Caco-2 (cell line): Measurements from ENCODE around the gene IGF2BP3. TPM values are rescaled to one million over a fixed set of nuclear protein-coding genes. Genes with fewer than 3 reads are reported as not detected.

ENCODE experiments used
- BruUV-seq: library from RNA; stranded (reverse); fragments of 400-500 nt; replicated peaks from 2 replicates; lab custom pipeline; 2021; lab: Mats Ljungman, UMichigan
- CTCF ChIA-PET: fragments of 300-600 bp; sonication (Branson Sonifier 250); formaldehyde crosslinking; loops from one replicate; lab custom pipeline; 2022; ENCODE audit warnings: antibody characterized with exemption; lab: Charles Lee
- POLR2A ChIA-PET: fragments of 300-600 bp; sonication (Branson Sonifier 250); formaldehyde crosslinking; loops from one replicate; lab custom pipeline; 2022; ENCODE audit warnings: antibody characterized with exemption; lab: Charles Lee
- DNase-seq, 2 experiments: peaks; one replicate each; pipeline versions ENCODE4 v3.0.0 to v3.0.0-alpha.2; 2020 to 2022
- H3K27me3 ChIP-seq: replicated peaks from 2 replicates; pipeline ENCODE4 v1.6.0; 2011; ENCODE audit warnings: low read length; ENCODE audit not compliant: control insufficient read depth, insufficient read depth
- H3K36me3 ChIP-seq: 2 replicates; pipeline ENCODE4 v1.5.1; 2011; ENCODE audit warnings: low read length; ENCODE audit not compliant: control insufficient read depth, insufficient read depth
- H3K4me1 ChIP-seq: fragments of 250-450 bp; sonication (Bioruptor Pico); 2 replicates; pipeline ENCODE4 v1.5.1; 2020; ENCODE audit warnings: mild to moderate bottlenecking
- H3K4me3 ChIP-seq: 2 replicates; pipeline ENCODE4 v1.5.1; 2011; ENCODE audit warnings: low read depth, mild to moderate bottlenecking, control low read depth, low read length
- H3K9me3 ChIP-seq: fragments of 250-450 bp; sonication (Bioruptor Pico); 2 replicates; pipeline ENCODE4 v1.5.1; 2020; ENCODE audit warnings: mild to moderate bottlenecking, moderate library complexity
- H3K27ac Mint-ChIP-seq: one replicate; pipeline ENCODE4 v1.8.0; 2022; ENCODE audit warnings: mixed read lengths; ENCODE audit not compliant: unreplicated experiment
- H3K27me3 Mint-ChIP-seq: one replicate; pipeline ENCODE4 v1.8.0; 2022; ENCODE audit warnings: mixed read lengths; ENCODE audit not compliant: insufficient read depth, unreplicated experiment
- H3K36me3 Mint-ChIP-seq: one replicate; pipeline ENCODE4 v1.8.0; 2022; ENCODE audit warnings: mild to moderate bottlenecking, mixed read lengths; ENCODE audit not compliant: insufficient read depth, unreplicated experiment
- H3K4me1 Mint-ChIP-seq: one replicate; pipeline ENCODE4 v1.8.0; 2022; ENCODE audit warnings: low read depth, mixed read lengths; ENCODE audit not compliant: unreplicated experiment
- H3K4me3 Mint-ChIP-seq: one replicate; pipeline ENCODE4 v1.8.0; 2022; ENCODE audit warnings: mild to moderate bottlenecking, moderate library complexity, mixed read lengths; ENCODE audit not compliant: unreplicated experiment
- H3K9me3 Mint-ChIP-seq: one replicate; pipeline ENCODE4 v1.8.0; 2022; ENCODE audit warnings: mixed read lengths; ENCODE audit not compliant: unreplicated experiment
- intact Hi-C: fragments of 100-400 bp; cut with micrococcal nuclease; formaldehyde crosslinking; loops from one replicate; pipeline ENCODE4 v1.10.0; 2022; ENCODE audit not compliant: unreplicated experiment
- total RNA-seq: library from RNA; stranded (reverse); gene quantifications from 2 replicates; pipeline ENCODE4 v1.2.3, GENCODE V29; 2022
- TF ChIP-seq, protein P1 (sequence below), 2 experiments: fragments of 200-600 bp in 1 of 2; IDR thresholded peaks; 1 replicate in 1 of 2; 2 replicates in 1 of 2; pipeline versions ENCODE4 v1.5.1 to v1.8.0; 2011 to 2022; ENCODE audit warnings: antibody characterized with exemption in 1 of 2, control low read depth in 1 of 2, inconsistent platforms in 1 of 2, low read depth in 1 of 2, low read length in 1 of 2, mild to moderate bottlenecking in 1 of 2, moderate library complexity in 1 of 2; ENCODE audit not compliant: insufficient read depth in 1 of 2, severe bottlenecking in 1 of 2, unreplicated experiment in 1 of 2

Gene IGF2BP3
- total RNA-seq, 1 experiment from 2014 or later = 127 TPM

DNA sequence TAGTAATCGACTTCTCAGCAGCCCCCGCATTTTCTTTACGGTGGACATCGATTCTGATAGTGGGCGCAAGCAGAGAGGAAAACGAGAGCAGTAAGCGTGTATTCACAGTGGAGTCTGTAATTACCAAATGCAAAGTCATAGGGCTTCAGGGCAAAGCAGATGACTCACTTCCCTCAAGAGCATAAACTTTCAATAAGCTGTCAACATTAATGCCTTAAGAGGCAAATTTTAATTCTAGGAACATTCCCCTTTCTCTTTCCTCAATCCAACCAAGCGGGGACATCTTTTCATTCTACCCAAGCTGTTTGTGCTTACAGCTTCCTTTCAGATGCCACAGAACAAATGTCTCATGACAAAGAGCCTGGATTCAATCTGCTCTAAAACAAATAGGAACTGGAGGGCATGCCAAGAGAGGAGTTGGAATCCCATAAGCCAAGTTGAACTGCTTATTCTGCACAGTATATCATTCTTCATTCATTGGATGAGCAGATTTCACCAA lies 122.6 kb downstream of the IGF2BP3 start:
- H3K4me1 ChIP-seq = no peaks in the 10 kb centered on the region
- H3K4me3 ChIP-seq = no peak overlapping the region
- no peak for DNase-seq
- intact Hi-C loops = no loop called here
- Mint-ChIP-seq H3K36me3 (peaks cover 84% of the 10 kb centered on the region), H3K9me3 (no peaks in the 10 kb centered on the region), H3K4me1 (peaks cover 7% of the 10 kb centered on the region), H3K4me3 (no peak overlapping the region), H3K27ac (no peak overlapping the region), H3K27me3 (no peaks in the 10 kb centered on the region)
- BruUV-seq = no TSS peak
- TF ChIP-seq, protein P1, sequence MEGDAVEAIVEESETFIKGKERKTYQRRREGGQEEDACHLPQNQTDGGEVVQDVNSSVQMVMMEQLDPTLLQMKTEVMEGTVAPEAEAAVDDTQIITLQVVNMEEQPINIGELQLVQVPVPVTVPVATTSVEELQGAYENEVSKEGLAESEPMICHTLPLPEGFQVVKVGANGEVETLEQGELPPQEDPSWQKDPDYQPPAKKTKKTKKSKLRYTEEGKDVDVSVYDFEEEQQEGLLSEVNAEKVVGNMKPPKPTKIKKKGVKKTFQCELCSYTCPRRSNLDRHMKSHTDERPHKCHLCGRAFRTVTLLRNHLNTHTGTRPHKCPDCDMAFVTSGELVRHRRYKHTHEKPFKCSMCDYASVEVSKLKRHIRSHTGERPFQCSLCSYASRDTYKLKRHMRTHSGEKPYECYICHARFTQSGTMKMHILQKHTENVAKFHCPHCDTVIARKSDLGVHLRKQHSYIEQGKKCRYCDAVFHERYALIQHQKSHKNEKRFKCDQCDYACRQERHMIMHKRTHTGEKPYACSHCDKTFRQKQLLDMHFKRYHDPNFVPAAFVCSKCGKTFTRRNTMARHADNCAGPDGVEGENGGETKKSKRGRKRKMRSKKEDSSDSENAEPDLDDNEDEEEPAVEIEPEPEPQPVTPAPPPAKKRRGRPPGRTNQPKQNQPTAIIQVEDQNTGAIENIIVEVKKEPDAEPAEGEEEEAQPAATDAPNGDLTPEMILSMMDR (IDR thresholded peaks at IDR 0.05; ENCODE audit: insufficient read depth in 1 of 2, low read depth in 1 of 2, low read length in 1 of 2, severe bottlenecking in 1 of 2, unreplicated experiment in 1 of 2) = no peak
- ChIA-PET POLR2A (no interaction called here), CTCF (no interaction called here)
- H3K9me3 ChIP-seq = no peaks in the 10 kb centered on the region
- peaks cover 2% of the 10 kb centered on the region for H3K36me3 ChIP-seq
- H3K27me3 ChIP-seq = no peaks in the 10 kb centered on the region

DNA sequence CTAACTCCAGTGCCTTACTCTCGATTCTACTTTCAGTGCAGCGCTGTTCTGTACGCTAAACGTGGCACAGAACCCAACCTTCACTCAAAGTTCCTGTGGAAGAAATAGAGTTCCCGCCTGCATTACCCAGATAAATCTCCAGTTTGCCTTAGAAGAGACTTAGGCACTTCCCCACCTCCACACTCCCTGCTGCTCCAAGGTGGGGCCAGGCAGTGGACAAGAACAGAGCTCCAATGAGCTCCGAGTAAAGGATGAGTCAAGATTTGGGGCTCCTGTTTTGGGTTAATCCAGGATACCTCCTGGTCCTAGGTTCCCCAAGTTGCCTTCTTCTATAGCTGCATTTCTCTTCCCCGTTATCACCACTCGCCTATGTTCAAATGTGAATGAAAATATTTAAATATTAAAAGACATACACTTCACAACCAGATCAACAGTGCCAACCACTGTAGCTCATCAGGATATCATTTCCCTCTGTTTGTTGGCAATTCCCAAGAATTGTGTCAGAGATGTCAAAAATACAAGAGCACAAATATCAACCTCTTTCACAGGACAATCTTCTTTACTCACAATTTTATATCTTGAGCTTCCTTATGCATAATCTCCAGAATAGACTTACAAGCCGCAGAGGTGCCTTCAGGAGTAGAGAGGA lies 123.1 kb downstream of the IGF2BP3 start:
- Mint-ChIP-seq H3K9me3 (no peaks in the 10 kb centered on the region), H3K27me3 (no peaks in the 10 kb centered on the region), H3K4me1 (peaks cover 6% of the 10 kb centered on the region), H3K36me3 (peaks cover 87% of the 10 kb centered on the region), H3K27ac (no peak overlapping the region), H3K4me3 (no peak overlapping the region)
- no peaks in the 10 kb centered on the region for H3K27me3 ChIP-seq
- no TSS peak for BruUV-seq
- H3K4me3 ChIP-seq = no peak overlapping the region
- TF ChIP-seq, protein P1 (IDR thresholded peaks at IDR 0.05; ENCODE audit: insufficient read depth in 1 of 2, low read depth in 1 of 2, low read length in 1 of 2, severe bottlenecking in 1 of 2, unreplicated experiment in 1 of 2) = no peak
- ChIA-PET POLR2A (no interaction called here), CTCF (no interaction called here)
- H3K4me1 ChIP-seq = no peaks in the 10 kb centered on the region
- intact Hi-C loops = no loop called here
- no peak for DNase-seq
- H3K9me3 ChIP-seq = no peaks in the 10 kb centered on the region
- H3K36me3 ChIP-seq = peaks cover 2% of the 10 kb centered on the region

DNA sequence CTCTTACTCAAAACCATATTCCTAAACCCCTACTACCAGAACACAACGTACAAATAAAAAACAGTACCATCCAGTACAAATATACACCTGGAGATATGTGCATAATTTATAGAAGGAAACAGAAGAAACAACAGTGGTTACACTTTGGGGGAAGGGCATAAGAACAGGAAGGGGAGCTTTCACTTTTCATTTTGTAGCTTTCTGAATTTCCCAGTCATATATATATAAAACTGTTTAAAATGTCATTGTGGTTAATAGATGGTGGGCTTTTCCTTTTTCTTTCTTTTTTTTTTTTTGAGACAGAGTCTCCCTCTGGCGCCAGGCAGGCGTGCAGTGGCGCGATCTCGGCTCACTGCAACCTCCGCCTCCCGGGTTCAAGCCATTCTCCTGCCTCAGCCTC lies 124.0 kb downstream of the IGF2BP3 start:
- Mint-ChIP-seq H3K4me3 (no peak overlapping the region), H3K27me3 (no peaks in the 10 kb centered on the region), H3K9me3 (no peaks in the 10 kb centered on the region), H3K36me3 (peaks cover 88% of the 10 kb centered on the region), H3K4me1 (peaks cover 6% of the 10 kb centered on the region), H3K27ac (no peak overlapping the region)
- no peak for DNase-seq
- H3K27me3 ChIP-seq = no peaks in the 10 kb centered on the region
- H3K4me1 ChIP-seq = no peaks in the 10 kb centered on the region
- BruUV-seq = no TSS peak
- ChIA-PET CTCF (no interaction called here), POLR2A (interaction anchor here (0.6 kb wide), 1 partner anchor 30 kb away, joined by 3 read pairs; no protein-coding TSS in a partner anchor)
- no peak overlapping the region for H3K4me3 ChIP-seq
- H3K9me3 ChIP-seq = no peaks in the 10 kb centered on the region
- H3K36me3 ChIP-seq = peaks cover 2% of the 10 kb centered on the region
- intact Hi-C loops = no loop called here
- TF ChIP-seq, protein P1 (IDR thresholded peaks at IDR 0.05; ENCODE audit: insufficient read depth in 1 of 2, low read depth in 1 of 2, low read length in 1 of 2, severe bottlenecking in 1 of 2, unreplicated experiment in 1 of 2) = no peak
